Activated CD4-positive, alpha-beta T cell treated with anti-CD3 and anti-CD28 coated beads, Interleukin-2, amount 50 U/mL, for 4 hours (primary cell): ENCODE results near the gene IFITM2.
A peak's percentile ranks its signal among the peaks of the same experiment; 100 is the strongest.

Source experiments
- DNase-seq, 2 experiments: peaks; one replicate each; pipeline ENCODE4 v3.0.0-alpha.2; 2020

IFITM2 gene

GRCh38 chr11:282171-282570 is 25.4 kb upstream of the IFITM2 start:
- DNase-seq: no peak

DNA sequence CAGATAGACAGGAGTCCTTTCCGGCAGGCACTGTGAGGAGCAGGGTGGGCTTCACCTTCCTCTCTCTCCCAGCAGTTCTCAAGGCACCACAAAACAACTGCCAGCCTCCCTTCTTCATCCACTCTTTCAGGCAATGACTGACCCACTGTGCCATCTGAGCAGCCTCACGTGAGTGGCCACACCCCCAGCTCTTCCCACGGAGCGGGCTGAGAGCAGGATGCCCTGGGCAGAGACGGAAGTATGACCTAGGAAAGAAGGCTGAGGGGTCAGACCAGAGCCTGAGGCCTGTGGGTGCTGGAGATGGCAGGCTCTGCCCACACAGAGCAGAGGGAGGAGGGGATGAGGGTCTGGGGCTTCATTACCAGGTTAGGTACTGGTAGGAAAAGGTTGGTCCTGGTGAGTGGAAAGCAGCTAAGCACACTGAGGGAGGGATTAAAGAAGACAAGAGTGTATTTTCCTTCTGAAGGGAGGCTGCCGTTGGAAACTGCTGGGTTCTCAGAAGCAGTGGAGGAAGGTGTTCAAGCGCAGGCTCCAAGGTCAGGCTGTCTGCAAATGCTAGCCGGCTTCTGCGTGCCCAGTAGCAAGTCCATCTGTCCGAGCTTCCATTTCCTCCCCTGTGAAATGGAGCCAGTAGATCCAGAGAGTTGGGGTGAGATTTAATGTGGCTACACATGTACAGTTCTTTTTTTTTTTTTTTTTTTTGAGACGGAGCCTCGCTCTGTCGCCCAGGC is 24.8 kb upstream of the IFITM2 start:
- no peak for DNase-seq

DNA sequence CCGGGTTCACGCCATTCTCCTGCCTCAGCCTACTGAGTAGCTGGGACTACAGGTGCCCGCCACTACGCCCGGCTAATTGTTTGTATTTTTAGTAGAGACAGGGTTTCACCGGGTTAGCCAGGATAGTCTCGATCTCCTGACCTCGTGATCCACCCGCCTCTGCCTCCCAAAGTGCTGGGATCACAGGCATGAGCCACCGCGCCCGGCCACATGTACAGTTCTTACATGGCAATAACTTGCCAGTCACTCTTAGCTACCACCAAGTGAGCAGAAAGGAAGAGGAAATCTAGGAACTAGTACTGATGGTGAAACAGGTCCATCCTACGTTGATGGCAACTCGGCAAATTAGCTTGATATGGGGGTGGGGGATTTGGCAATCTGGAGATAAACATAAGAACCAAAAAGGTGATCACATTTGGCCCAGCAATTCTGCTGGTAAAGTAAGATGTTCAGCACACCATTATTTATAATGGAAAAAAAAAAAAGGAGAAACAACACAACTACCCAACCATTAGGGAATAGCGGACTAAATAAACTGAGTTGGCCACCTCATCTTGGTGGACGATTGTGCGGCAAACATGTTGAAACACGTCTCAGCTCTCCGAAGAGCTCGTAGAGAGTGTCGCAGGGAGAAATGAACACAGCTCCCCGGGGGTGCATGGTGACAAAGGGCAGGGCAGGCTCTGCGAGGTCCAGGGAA is 24.1 kb upstream of the IFITM2 start:
- no peak for DNase-seq

DNA sequence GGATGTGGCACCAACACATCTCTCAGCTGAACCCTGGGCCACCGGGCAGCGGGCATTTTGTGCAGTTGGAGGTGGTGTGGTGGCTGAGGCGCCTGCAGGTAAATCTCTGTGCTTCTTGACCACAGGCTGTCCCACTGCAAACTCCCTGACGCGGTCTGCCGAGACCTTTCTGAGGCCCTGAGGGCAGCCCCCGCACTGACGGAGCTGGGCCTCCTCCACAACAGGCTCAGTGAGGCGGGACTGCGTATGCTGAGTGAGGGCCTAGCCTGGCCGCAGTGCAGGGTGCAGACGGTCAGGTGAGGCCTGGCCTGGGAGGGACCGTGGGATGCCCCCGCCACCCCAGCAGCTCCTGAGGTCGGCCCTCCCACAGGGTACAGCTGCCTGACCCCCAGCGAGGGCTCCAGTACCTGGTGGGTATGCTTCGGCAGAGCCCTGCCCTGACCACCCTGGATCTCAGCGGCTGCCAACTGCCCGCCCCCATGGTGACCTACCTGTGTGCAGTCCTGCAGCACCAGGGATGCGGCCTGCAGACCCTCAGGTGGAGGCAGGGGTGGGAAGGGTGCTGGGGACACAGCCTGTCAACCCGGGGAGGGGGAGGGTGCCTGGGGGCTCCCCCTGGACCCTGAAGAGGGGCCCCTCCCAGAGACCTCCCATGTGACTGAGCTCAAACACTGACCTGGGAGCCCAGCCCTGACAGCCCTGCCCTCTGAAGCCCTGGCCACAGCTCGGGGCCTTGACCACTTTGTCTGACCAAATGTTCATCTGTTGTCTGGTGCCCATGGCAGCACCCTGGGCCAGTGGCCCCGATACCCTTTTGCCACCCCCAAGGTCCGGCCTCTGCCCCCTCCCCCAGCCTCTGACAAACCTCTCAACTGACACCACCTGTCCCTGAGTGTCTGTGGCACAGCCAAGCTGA is 23.3 kb upstream of the IFITM2 start:
- DNase-seq: no peak

GRCh38 chr11:285021-285893 is 22.4 kb upstream of the IFITM2 start:
- DNase-seq: no peak

GRCh38 chr11:285894-286220 is 21.8 kb upstream of the IFITM2 start:
- DNase-seq: no peak

DNA sequence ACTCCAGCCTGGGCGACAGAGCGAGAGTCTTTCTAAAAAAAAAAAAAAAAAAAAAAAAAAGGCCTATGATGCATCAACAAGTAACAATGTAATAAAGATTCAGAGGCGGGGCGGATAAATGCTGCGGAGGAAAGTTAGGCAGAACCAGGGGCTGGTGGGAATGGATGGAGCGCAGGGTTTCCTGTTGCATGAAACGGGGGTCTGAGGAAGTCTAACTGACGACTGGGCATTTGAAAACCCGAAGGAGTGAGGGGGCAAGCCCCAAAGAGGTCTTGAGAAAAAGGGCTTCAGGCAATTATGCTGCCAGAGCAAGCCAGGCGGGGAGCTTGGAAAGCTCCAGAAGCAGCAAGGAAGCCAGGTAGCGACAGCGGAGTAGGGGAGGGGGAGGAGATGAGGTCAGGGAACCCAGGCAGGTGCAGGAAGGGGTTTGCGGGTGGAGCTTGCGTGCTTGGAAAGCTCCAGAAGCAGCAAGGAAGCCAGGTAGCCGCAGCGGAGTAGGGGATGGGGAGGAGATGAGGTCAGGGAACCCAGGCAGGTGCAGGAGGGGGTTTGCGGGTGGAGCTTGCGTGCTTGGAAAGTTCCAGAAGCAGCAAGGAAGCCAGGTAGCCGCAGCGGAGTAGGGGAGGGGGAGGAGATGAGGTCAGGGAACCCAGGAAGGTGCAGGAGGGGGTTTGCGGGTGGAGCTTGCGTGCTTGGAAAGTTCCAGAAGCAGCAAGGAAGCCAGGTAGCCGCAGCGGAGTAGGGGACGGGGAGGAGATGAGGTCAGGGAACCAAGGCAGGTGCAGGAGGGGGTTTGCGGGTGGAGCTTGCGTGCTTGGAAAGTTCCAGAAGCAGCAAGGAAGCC is 20.4 kb upstream of the IFITM2 start:
- peak; percentile 65 to 77 for DNase-seq

DNA sequence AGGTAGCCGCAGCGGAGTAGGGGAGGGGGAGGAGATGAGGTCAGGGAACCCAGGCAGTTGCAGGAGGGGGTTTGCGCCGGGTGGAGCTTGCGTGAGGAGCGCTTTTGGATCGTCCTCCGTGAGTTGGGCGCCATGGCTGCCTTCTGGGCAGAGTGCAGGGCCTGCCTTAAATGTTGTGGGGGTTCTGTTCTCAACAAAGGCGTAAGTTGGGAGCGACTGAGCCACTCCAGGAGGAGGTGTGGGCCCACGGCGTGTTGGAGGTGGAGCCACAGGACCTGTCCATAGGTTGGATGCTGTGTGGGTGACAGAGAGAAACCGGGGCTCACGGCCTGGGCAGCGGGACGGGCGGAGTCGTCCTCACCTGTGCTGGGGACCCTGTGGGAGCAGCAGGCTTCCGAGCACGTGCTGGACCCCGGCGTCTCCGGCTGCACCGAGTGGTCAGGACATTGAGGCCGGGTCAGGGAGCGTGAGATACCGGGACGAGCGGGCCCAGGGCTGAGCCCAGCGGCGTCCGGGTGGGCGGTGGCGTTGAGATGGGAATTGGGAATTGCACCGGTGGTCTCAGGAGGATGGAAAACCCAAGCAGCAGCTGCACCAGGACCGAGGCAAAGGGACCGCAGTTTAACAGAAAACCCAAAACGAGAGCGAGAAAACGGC is 19.7 kb upstream of the IFITM2 start:
- peak; percentile 67 to 73 for DNase-seq

DNA sequence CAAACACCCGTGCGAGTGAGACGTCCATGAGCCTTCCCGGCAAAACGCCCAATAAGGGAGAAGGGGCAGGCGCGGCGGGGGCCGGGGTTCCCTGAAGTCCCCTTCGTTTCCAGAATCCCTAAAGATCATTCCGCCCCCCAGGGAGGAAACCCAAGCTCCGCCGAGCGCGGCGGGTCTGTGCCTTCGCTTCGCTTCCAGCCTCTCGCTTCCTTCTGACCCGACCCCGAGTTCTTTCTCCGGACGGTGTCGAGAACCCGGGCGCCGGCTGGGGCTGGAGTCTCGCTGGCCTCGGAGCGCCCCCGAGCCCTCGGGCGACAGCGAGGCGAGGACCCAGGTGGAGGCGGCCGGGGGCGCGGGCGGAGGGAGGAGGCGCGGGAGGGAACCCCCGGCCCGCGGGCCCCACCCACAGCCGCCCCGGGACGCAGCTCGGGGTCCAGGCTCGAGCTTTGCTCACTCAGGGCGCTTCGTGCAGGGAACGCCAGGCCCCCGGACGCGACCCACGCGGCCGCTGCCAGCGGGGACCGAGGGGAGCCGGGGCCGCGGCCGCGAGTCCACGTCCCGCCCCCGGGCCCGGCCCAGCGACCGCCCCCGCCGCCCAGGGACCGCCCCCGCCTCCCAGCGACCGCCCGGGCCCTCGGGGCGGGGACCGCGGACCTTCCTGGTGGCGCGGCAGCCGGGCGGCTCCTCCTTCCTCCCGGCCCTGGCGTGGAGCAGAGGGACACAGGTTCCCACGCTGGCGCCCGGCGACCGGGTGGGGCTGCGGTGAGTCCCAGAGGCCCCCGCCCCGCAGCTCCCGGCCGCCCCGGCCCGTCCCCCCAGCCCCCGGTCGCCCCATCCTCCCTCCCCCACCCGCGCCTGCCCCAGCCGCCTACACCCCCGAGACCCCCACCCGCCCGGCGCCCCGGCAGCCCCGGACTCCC is 18.9 kb upstream of the IFITM2 start, which contains the start of gene PGGHG:
Gene PGGHG (plus strand): TSS at position 649 of the 920 bp plus-strand sequence. CDS start 691 bp downstream, outside the sequence.
- DNase-seq: peak; percentile 39

GRCh38 chr11:289398-289711 is 18.3 kb upstream of the IFITM2 start:
- DNase-seq: peak; percentile 36 to 40

- no peak for DNase-seq
Measured at GRCh38 chr11:289712-290620, 17.6 kb upstream of the IFITM2 start.

GRCh38 chr11:290621-291231 is 16.9 kb upstream of the IFITM2 start:
- DNase-seq: no peak

DNA sequence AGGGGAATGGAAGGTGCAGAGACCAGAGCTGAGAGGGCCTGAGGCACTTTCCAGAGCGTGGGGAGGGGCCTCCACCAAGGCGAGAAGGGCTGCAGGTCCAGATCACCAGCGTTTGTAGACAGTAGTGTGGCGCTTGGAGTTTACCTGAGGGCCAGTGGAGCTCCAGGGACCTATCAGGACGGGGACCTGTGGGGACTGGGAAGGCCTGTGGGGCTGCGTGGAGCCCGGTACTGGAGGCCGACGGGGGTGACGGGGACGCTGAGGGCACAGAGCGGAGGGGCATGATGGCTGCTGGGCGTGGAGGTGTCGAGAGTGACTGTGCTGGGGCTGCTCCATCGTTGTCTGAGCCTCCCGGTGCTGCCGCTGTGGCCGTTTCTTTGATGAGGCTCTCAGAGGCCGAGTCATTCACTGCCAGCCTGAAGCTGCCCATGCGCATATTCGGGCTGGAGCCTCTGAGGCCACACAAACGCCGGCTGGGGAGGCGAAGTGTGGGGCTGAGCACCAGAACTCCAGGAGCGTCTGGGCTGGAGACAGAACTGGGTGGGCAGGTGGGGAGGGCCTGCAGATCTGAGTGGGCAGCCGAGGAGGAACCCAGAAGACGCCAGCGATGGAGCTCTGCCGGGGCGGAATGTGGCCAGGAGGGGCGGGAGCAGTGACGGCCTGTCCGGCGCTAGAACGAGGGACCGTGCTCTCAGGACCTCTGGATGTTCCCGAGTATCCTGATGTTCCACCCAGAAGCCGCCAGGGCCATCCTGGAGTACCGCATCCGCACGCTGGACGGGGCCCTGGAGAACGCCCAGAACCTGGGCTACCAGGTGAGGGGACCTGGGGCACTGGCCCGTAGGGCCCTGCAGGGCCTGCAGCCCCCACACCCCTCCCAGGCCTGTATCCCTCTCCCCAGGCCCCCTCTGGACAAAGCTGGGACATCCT is 16.1 kb upstream of the IFITM2 start:
- DNase-seq: no peak

DNA sequence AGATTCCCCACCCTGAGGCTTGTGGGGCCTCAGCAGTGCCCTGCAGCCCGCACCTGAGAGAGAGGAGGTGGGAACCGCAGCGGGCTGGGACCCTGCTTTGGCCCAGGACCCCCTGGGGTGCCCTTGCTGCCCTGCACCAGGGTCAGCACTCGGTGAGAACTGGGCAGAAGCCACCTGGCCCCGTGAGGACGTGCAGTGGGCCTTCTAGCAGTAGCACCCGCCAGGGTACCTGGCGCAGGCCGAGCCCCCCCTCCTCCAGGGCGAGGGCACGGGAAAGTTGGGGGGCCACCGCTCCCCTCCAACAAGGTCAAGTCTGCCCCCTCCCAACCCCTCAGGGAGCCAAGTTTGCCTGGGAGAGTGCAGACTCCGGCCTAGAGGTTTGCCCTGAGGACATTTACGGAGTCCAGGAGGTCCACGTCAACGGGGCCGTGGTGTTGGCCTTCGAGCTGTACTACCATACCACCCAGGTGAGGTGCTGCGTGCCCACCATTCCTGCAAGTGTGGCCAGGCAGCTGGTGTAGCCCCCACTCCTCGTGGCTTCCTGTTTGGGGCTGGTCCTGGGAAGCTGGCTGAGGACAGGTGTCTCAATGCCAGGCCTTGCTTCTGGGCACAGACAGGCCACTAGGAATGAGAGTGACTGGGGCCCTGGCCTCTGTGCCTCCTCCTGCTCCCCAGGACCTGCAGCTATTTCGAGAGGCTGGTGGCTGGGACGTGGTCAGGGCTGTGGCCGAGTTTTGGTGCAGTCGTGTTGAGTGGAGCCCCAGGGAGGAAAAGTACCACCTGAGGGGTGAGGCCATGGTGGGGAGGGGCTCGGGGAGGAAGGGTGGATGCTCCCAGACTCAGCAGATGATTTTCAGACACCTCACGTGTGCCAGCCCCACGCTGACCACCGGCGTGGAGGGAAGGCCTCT is 15.2 kb upstream of the IFITM2 start:
- no peak for DNase-seq

DNA sequence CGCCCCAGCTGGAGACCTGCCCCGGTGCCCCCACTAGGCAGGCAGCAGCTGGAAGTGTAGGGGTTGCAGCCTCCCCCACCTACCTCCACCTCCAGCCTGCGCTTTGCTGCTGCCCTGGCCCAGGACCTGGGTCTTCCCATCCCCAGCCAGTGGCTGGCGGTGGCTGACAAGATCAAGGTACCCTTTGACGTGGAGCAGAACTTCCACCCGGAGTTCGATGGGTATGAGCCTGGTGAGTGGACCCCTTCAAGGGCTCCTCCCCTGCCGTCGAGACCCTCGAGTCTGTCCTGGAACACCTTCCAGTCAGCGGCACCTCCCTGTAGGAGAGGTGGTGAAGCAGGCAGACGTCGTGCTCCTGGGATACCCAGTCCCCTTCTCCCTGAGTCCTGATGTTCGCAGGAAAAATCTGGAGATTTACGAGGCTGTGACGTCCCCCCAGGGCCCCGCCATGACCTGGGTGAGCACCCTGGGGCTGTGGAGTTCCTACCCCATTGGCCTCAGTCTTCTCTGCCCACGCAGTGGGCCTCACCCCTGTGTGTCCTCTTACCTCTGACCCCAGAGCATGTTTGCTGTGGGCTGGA is 14.3 kb upstream of the IFITM2 start:
- no peak for DNase-seq
